HG02642 (cell line): ENCODE measurements around the gene JAK2.
"Not testable (repeated sequence)": the region's sequence is repeated elsewhere in the genome, so short reads cannot be mapped to it uniquely, and the experiment has no call there.

Experiments used
- ATAC-seq: cut with Tn5 transposase; IDR thresholded peaks from one replicate; pipeline ENCODE4 v1.9.1; 2021; ENCODE audit warnings: mild to moderate bottlenecking; ENCODE audit not compliant: unreplicated experiment, poor library complexity

Gene JAK2

DNA sequence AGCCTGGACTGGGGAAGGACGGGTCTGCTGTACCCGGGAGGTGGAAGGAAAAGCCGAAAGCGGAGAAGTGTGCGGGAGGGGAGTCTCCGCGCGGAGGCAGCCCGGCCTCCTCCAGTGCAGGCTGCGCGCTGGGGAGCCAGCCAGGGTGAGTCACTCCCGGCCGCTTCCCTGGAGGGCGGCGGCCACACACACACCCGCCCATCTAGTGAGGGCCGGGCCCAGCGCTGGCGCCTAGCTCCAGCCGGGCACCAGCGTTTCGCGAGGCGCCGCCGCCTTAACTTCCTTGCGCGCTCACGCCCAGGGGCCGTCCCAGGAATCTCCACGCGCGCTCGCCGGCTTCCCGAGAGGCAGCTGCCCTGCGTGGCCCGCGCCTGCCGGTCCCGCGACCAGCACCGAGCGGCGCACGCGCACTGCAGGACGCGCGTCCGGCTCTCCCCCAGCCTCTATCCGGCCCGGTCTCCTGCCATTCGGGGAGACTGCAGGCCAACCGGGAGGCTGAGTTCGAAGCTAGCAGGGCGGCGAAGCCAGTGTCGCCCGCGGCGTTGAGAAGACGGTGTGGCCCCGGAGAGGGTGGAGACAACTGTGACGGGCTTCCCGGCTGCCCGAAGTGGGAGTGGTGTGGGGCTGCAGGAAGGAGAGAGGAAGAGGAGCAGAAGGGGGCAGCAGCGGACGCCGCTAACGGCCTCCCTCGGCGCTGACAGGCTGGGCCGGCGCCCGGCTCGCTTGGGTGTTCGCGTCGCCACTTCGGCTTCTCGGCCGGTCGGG lies at the start of gene JAK2:
JAK2 (plus strand) TSS at position 652 of the 765 bp plus-strand sequence. CDS start 36,716 bp downstream, outside the sequence.
- peak; percentile 75 for ATAC-seq

DNA sequence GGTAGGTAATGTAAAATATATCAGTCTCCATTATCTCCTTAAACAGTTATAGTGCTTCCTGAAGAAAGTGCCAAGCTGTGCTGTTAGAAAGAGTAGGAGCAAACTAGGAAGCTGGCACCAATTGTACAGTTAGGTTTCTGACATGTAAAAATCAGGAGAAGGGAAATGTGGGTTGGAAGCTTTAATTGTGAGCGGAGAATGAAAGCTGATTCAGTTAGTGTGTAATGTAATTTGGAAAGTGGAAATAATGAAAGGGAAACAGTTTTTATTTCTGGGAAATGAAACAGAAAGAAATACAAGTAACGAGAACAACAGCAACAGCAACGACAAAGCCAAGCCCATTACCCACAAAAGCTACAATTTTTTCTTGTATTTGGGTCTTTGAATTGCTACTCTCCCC lies 48.8 kb upstream of the JAK2 start:
- no peak for ATAC-seq

DNA sequence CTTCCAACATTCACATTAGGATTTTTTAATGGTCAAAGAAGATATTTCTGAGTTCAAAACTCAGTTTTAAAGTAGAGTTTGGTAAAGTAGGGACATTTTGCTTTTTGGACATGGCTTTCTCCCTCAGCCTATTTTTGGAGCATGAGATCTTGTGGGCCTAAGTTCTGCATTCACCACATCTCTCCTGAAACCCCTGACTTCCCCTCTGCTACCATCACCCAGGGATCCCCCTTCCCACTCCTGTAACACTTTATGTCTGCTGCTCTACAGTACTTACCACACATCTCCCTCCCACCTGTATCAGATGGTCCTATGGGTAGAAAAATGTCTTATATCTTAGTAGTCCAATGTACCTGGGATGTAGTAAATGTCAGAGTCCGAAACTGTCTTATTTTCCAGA lies 48.2 kb upstream of the JAK2 start:
- ATAC-seq: peak; percentile 63

DNA sequence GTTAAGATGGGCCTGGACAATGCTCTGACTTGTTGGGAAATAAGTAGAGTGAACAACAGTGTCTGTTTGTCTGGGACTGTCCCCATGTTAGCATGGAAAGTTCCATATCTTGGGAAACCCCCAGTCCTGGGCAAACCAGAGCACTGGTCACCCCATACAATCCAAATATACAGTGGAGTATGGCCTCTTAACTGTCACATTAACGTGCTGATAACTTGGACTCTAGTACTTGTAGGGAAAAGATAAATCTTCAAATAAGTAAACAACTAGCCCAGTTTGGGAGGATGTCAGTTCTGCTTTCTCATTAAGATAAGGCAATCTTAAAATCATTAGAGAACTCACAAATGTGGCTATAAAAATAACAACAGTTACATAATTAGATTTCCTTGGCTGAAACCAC lies 47.6 kb upstream of the JAK2 start:
- no peak for ATAC-seq

DNA sequence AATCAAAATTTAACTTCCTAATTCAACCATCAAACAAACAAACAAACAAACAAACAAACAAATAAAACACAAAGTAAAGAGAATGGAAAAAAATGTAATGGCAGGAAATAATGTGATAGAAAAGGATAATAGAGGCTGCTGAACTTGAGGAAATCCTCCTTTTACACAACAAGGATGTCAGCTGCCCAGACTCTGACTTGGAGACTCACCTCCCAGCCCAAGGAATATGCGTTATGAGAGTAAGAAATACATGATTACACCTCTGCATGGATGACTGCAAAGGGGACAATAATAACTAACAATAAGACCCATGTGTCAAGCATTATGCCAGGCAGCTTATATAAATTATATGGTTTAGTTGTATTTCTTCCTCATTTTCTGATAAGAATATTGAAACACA lies 46.6 kb upstream of the JAK2 start:
- no peak for ATAC-seq

DNA sequence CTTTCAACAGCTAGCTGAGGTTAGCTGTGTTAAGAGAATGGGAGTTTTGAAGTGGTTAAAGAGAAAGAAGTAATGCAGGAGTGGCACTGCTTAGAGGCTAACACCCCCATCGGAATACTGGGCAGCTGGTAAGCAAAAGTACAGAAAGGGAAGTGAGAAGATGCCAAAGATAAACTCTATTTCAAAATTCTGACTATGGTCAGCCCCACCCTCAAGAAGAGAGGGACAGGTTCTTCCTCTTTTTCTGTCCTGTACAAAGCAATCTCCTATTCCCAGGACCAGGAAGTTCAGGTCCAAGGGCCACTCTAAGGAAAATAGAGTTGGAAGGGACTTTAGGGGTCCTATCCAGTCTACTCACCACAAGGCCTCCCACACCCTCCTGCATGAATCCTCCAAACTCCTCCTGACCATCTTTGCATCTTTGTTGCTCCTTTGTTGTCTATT lies 45.9 kb upstream of the JAK2 start:
- peak; percentile 85 for ATAC-seq

DNA sequence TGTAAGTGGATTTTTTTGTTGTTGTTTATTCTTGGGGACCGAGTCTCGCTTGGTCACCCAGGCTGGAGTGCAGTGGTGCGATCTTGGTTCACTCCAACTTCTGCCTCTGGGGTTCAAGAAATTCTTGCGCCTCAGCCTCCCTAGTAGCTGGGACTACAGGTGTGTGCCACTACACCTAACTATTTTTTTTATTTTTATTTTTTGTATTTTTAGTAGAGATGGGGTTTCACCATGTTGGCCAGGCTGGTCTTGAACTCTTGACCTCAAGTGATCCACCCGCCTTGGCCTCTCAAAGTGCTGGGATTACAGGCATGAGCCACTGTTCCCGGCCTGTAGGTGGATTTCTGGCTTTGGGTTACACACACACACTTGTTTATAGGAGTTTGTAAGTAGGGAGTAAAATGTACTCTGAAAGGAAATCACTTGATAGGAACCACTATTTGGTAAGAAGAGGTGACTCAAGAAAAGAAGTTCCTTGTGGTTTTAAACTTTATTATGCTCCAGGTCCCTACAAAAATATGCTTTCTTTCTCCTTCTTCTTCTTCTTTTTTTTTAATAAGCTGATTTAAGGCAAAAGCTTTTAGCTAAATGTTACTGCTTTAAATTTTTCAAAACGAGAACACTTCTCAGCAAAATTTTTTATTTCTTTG lies 42.9 kb upstream of the JAK2 start:
- ATAC-seq: not testable (repeated sequence)

DNA sequence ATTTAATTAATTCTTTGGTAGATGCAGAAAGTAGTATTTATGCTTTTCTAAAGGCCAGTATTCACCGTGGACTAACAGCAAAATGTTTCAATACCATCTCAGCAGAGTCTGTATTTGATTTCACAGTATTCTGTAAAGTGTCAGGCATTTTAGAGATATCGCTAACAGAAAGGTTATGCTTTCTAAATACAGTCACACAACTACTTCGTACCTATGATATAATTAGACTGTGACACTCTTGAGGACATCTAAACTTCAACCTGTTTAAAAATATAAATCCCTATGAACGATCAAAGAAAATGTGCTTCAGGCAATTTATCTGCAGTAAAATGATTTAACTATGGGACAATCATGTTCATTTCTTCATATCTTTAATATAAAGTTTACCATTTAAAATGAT lies 41.7 kb upstream of the JAK2 start:
- no peak for ATAC-seq

DNA sequence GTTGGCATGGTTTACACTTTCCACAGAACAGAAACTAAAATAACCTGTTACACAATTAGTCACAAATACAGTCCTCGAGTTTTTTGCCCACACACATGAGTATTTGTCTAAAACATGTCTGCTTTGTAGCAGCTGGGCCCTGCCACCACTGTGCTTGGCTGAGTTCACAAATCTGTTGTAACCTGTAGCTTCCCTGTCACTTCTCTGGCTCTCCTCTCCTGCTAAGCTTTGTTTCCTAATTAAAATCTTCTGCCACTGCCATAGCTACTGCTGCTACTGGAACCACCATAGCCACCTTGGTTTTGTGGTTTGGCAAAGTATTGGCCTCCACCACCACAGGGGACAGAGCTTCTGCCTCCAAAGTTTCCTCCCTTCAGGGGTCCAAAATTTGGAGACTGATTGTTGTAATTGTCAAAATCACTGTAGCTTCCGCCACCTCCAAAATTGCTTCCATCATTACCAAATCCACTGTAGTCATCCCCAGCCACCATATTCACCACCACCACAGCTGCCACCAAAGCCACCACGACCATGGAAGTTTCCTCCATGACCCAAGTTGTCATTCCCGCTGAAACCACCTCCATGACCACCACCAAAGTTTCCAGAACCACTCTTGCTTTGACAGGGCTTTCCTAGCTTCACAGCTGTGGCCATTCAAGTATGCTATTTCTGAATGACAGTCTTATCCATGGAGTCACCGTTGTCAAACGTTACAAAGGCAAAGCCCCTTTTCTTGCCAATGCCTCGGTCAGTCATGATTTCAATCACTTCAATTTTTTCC lies 40.5 kb upstream of the JAK2 start:
- not testable (repeated sequence) for ATAC-seq

DNA sequence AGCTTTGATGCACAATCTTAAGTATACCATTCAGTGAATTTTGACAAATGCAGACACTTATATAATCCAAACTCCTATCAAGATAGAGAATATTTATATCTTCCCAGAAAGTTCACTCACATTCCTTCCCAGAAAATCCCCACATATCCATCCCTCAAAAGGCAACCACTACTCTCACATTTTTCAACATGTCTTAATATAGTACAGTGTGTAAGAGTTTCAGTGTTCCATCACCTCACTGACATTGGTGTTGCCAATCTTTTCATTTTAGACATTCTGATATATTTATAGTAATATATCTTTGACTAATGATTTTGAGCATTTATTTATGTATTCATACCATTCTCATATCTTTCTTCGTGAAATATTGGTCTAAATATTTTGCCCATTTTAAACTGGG lies 38.1 kb upstream of the JAK2 start:
- ATAC-seq: no peak

DNA sequence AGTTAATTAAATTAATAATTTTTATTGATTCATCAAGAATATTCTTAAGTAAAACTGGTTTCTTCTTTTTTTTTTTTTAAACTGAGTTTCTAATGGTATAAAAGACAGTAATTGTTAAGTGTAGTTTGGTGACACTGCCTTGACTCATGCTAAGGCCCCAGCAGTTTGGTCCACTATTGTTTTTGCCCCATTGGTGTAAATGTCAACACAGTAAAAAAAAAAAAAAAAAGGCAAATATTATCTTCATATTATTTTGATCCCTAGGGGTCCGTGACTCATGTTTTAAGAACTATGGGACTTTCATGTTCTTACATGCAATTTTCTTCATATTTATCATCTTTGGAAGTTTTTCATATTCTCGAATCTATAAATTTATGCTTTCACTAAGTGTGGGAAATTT lies 29.2 kb upstream of the JAK2 start:
- no peak for ATAC-seq

DNA sequence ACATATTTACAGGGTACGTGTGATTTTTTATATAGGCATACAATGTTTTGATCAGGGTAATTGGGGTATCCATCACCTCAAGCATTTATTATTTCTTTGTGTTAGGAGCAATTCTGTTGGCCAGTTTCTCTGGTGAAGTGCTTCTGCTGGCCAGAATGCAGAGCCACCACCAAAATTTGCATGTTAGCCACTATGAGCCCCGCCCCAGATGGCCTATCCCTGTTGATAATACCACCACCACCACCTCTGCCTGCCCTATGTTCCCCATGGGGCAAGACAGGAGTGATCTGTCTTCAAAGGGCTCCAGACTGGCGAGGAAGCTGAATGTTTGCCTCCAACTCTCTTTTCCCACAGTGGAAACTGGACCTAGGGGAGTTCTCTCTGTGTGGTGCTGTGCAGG lies 26.0 kb upstream of the JAK2 start:
- no peak for ATAC-seq

DNA sequence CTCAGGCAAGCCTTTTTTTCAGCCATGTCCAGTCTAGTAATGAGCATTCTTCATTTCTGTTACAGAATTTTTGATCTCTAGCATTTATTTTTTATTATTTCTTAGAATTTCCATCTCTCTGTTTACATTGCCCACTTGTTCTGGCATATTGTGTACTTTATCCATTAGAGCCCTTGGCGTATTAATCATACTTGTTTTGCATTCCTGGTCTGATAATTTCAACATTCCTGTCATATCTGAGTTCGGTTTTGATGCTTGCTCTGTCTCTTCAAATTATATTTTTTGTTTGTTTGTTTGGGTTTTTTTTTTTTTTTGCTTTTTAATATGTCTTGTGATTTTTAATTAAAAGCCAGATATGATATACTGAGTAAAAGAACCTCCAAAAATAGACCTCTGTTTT lies 23.0 kb upstream of the JAK2 start:
- ATAC-seq: no peak

DNA sequence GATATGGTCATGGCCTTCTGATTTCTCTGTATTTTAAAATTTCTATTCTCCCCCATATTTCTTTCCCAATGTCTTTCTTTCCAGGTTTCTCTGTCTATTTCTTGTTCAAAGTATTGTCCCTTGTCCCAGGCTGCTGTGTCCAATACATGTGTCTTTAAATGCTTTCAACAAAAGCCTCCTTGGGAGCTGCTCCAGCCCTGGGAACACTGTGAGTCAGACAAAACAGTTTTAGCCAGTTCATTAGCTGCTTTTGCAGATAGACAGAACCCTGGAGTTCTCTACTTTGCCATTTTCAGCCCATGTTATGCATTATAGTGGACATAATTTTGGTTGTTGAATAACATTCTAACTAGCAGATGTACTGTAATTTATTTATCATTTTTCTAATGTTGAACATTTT lies 20.5 kb upstream of the JAK2 start:
- ATAC-seq: no peak

DNA sequence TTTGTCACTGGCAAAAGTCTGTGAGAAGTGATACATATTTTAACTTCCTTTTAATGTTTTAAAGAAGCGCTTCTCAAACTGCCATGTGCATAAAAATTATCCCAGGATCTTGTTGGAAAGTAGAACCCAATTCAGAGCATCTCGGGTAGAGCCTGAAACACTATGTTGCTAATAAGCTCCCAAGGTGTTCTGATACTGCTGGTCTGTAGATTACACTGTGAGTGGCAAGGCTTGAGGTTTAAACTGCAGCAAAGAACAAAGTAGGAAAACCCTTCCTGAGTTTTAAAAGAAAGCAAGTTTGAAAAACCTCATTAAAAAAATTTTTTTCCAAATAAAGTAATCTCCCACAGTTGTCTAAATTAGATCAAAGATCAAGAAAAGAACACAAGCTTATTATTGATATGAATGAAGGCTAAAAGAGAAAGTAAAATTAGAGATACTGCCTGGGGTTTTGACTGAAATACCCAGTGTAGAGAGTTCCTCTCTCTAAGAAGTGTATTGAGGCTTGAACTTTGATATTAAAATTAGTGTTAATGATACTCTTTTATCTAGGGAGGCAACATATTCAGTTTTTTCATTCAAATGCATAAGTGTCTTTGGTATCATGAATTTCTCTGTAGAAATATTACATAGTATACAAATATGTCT lies 19.8 kb upstream of the JAK2 start:
- no peak for ATAC-seq

DNA sequence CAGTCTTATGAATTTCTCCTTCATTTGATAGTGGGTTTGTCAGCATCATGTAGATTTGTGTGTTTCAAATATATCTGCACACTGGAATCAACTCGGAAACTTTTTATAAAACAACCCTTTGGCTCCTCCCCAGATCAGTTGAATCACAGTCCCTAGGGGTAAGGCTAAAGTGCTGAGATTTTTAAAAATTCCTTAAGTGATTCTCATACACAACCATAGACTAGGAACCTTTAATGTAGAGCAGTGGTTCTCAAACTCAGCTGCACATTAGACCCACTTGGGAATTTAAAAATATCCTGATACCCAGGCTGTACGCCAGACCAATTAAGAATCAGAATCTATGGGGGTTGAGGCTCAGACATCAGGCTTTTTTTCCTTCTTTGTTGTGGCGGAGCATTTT lies 17.5 kb upstream of the JAK2 start:
- ATAC-seq: no peak

DNA sequence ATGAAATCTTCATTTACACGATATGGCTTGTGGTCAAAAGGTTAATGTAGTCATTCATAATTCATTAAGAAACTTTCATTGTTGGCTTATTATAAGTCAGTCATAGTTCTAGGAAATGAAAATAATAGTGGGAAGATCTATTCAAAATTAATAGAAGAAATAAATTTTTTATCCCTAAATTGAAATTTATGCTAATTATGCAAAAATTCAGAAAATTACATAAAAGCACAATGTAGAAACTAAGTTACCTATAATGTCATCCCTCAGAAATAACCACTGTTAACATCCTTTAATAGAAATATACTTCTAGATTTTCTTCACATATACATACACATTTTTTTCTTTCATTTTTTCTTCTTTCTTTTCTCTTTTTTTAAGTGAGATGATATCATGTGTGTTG lies 15.9 kb upstream of the JAK2 start:
- no peak for ATAC-seq

DNA sequence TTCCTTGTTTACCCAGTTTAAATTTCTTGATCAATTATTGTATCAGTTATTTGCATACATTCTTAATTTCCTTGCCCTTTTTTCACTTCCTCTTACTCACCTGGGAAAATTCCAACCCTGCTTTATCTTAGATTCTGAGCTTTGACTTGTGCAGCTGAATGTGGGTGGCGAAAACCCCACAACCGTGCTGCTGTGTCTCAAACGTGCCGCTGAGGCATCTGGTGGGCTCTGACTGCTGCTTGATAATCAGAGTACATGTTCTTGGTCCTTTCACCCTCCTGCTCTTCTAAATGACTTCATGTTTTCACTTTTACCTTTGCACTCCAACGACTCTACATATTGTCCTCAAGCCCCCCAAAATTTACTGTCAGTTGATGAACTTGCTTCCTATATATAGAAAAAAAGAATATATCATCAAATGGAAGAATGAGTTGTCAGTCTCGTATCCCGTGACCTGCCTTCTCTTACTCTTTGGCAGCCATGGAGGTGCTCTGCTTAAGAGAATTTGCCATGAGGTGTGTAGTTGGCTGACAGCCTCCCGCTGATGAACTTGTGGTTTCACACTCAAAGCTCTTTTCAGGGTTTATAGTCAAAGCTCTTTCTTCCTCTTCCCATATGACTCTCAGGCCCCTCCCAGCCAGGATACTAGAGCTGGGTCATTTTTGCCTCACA lies 14.0 kb upstream of the JAK2 start:
- ATAC-seq: peak; percentile 90

DNA sequence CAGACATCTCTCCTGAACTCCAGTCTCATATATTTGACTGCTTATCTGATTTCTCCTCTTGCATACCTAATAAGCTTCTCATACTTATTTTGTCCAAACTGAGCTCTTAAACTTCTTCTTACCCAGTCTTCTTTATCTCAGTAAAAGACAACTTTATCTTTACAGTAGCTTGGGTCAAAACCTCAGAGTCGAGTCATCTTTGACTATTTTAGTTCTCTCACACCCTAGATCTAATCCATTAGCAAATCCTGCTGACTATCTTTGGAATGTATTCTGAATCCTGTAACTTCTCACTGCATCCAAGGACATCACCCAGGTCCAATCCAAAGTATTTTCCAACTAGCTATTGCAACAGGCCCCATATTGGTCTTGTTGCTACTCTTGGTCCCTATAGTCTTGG lies 11.8 kb upstream of the JAK2 start:
- no peak for ATAC-seq

DNA sequence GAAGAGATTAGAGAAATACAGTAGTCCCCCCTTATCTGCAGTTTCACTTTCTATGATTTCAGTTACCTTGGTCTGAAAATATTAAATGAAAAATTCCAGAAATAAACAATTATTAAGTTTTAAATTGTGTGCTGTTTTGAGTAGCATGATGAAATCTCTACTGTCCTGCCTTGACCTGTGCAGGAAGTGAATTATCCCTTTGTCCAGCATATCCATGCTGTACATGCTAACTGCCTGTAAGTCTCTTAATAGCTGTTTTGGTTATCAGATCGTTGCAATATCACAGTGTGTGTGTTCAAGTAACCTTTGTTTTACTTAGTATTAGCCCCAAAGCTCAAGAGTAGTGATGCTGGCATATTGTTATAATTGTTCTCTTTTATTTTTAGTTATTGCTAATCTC lies 11.2 kb upstream of the JAK2 start:
- no peak for ATAC-seq
